ENCODE results near the gene SEMA4D.

SEMA4D gene

DNA sequence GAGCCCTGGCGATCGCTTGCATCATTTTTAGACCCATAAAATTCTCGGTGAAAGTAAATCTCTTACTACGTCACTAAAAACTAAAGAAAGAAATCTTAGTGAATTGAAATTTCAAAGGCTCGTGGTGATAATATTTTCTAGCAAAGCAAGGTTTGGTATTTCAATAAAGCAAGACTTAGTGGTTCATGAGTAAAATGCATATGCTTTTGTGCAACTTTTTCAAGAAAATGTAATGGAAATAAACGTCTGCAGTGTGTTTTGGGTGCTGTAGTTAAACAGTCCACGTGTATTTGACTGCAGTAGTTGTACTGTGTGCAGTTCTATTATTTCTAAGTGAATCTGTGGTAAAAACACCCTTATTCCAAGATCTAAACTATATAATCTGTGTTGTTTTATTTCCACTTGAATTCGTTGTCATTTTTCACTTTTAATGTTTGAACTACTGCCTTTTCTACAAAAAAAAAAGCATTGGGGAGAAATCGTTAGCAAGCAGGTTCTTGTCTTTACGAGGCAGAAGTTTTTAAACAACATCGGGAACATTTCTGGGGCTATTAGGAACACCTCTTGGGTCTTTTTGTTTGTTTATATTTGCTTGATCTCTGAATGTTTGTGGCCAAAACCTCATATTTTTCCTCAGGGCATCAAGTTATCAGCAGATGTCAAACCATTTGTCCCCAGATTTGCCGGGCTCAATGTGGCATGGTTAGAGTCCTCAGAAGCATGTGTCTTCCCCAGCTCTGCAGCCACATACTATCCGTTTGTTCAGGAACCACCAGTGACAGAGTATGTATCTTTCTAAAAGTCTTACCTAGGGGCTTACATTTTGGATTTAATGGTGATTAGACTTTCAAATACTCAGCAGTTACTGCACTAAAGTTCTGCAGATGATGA lies 178.7 kb downstream of the SEMA4D start:
- DNase-seq (ENCODE audit: low read depth in 2 of 3, low spot score in 1 of 3), result no peak

DNA sequence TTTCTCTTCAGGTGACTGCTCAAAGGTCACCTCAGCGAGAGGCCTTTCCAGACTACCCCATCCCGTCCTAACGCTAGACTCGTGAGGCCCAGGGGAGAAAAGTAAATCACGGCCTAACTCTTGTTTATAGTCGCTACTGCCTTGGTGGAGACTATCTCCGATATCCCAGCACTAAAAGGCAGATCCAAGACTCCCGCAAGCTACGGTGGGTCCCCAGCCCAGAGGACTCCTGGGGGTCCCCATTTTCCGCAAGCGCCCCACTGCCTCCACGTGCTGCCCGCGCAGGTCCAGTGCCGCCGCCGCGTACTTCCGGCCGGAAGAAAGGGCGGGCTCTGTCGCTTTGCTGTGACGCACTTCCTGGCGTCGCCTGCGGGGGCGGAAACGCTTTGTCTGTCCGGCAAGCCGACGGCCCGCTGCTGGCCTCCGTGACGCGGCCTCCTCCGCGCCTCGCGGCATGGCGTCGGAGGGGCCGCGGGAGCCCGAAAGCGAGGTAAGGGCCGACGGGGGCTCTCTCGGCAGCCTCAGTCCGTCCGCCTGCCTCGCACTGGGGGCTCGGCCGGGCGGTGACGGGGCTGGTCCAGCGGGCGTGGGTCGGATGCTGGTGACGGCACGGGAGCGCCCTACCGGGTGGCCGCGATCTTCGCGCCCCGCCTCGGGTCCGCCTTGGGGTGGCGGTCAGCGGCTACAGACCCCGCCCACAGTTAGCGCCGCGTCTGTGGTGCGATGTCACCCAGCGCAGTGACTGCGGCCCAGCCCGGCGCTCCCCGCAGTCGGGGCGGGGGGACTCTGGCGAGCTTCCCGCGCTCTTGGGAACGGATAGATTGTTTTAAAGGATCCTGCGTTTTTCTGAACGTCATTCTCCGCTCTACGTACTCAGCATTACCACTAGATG lies 179.5 kb downstream of the SEMA4D start, which contains the start of gene SECISBP2:
SECISBP2 (plus strand) TSS at position 378 of the 892 bp plus-strand sequence; CDS start at position 455, 77 bp downstream.
- DNase-seq (ENCODE audit: low read depth in 2 of 3, low spot score in 1 of 3), result peak; percentile 91 to 92 (median 92)

DNA sequence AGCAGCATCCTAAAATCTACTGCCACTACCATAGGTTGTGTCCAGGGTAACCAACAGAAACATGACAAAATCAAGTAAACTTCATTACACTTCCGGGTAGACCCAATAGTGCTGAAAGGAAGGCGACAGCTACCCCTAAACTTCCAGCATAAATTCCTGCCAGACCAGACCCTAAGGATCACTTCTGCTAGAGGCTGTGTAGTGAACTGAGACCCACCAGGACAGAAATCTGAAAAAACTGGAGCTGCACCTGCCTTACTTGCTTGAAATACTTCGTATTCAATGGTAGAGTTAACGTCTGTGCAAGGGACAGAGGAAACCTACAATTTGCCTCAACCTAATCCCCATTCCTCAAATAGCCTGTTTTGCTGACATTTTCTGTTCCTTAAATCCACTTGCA lies 180.6 kb downstream of the SEMA4D start:
- DNase-seq (ENCODE audit: low read depth in 2 of 3, low spot score in 1 of 3), result no peak

DNA sequence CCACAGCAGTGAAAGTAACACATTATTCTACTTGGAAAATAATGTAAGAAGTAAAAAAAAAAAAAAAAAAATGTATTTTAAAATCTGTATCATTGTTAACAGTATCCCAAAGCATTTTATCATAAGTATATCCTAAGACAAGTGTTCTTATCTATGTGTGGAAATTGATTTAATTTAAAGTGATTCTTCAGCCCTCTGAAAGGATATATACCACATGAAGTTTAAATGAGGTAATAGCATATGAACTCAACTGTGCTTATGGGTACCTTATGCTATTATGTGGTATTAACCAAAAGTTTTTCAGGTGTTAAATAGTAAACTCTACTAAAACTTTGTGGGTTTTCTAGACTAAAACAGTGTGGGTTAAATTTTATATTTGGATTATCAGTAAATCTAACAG lies 182.4 kb downstream of the SEMA4D start:
- no peak for DNase-seq (ENCODE audit: low read depth in 2 of 3, low spot score in 1 of 3)

DNA sequence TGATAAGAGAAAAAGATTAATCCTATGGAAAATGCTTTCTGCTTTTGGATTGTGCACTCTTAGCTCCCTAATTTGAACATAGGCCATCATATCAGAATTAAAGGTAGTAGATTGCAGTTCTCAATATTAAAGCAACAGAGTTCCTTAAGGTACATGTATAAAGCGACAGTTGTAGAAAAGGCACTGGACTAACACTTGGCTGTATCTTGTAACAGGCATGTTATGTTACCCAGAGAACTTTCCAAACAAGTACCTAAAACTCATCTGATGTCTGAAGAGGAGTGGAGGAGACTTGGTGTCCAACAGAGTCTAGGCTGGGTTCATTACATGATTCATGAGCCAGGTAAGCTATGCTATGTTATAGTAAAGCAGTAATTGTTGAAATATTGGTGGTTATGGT lies 183.0 kb downstream of the SEMA4D start:
- no peak for DNase-seq (ENCODE audit: low read depth in 2 of 3, low spot score in 1 of 3)

DNA sequence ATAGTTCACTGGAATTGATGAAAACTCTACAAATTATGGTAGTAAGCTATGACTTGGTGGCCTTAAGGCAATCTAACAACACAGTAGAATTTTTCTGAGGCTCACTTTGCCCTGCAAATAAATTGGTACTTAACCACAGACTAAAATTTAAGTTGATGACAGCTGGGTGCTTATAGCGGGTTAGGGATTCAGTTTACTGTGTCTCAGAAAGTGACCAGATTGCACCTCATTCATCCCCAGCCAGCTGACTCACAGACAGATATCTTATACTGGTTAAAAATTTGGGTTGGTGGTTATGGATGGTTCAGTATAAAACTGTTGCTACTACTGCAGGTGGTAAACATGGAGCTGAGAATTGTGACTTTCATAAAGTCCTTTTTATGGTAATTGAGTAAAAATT lies 184.1 kb downstream of the SEMA4D start:
- DNase-seq (ENCODE audit: low read depth in 2 of 3, low spot score in 1 of 3), result no peak

DNA sequence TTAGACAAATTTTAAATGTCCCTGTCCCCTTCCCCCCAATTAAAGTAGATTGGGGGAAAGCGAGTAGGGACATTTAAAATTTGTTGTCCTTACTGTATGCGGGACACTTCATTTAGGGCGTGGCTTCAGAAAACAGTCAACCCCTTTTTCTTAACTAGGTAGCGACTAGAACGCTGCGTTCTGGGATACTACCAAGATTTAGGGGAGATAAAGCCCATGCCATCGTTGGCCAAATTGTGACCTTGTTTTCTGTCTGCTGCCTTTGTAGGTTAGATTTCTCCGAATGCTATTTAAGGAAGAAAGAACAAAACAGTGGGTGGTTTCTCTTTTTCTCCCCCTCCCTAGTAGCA lies 185.7 kb downstream of the SEMA4D start:
- no peak for DNase-seq (ENCODE audit: low read depth in 2 of 3, low spot score in 1 of 3)

DNA sequence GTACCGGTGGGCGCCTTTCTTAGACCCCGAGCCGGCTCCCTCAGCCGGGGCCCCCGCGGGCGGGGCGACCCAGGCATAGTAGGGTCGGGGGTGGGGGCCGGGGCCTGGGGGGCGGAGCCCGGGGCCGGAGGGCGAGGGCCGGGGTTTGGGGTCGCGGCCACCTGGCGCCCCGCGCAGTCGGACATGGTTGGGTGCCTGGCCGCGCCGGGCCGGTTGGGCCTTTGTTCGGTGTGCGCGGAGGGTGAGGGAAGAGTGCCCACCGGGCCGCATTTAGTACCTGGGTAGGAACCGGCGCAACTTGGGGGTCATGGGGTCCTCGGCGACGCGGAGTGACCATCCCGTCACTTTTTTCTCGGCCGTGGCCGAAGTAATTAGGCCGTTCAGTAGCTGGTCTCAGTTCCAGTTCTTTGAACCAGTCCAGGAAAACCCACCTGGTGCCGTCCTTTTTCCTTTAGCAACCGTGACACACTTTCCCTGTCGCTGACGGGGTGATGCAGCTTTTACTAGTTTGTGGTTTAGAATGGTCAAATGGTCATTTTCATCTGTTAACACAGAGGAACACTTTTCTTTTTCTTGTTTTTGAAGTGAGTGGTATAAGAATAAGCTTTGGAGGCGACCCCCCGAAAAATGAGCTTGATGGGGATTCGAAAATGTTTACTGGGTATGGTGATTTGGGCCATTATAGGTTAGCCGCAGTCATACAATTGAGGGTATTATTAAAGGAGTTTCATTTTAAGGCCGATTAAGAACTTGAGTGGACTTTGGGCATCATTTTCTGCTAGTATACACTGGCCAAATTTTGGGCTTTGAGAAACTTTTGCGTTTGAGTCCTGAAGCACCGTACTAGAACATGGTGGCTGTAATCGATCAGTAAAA lies 186.3 kb downstream of the SEMA4D start:
- no peak for DNase-seq (ENCODE audit: low read depth in 2 of 3, low spot score in 1 of 3)

All from stimulated activated CD4-positive, alpha-beta T cell treated with anti-CD3 and anti-CD28 coated beads, Interleukin-12 subunit alpha, Interleukin-12 subunit beta, amount 100 ng/mL, for 48 hours (primary cell).